Fibroblast of mammary gland (primary cell): ENCODE measurements around the gene TBC1D1.

Source experiments
- DNase-seq: peaks from one replicate; pipeline ENCODE4 v3.0.0-alpha.2; 2010; ENCODE audit warnings: low read depth
- H3K4me3 ChIP-seq: 2 replicates; pipeline ENCODE4 v1.5.1; 2011; ENCODE audit warnings: low read depth, mild to moderate bottlenecking, low read length, moderate library complexity; ENCODE audit not compliant: control insufficient read depth
- CTCF ChIP-seq: conservative IDR thresholded peaks from 2 replicates; pipeline ENCODE4 v1.5.1; 2011; ENCODE audit warnings: low read depth, low read length, inconsistent platforms; ENCODE audit not compliant: control insufficient read depth, insufficient read depth

Gene TBC1D1

GRCh38 chr4:38086849-38087226 lies 196.0 kb downstream of the TBC1D1 start:
- no peak overlapping the region for H3K4me3 ChIP-seq
- no peak for DNase-seq
- no peak for TF ChIP-seq CTCF

- TF ChIP-seq CTCF, result no peak
- H3K4me3 ChIP-seq, result no peak overlapping the region
- no peak for DNase-seq
Observed at GRCh38 chr4:38088321-38088720, 197.4 kb downstream of the TBC1D1 start.

GRCh38 chr4:38089961-38090360 lies 199.1 kb downstream of the TBC1D1 start:
- no peak for TF ChIP-seq CTCF
- DNase-seq, result no peak

GRCh38 chr4:38090455-38091246 lies 199.8 kb downstream of the TBC1D1 start:
- H3K4me3 ChIP-seq, result no peak overlapping the region
- DNase-seq, result no peak
- no peak for TF ChIP-seq CTCF

More at GRCh38 chr4:38089961-38090360, 199.1 kb downstream of the TBC1D1 start:
- no peak overlapping the region for H3K4me3 ChIP-seq

- no peak for TF ChIP-seq CTCF
Observed at GRCh38 chr4:38091636-38092035, 200.8 kb downstream of the TBC1D1 start.

GRCh38 chr4:38092701-38093100 lies 201.8 kb downstream of the TBC1D1 start:
- DNase-seq, result peak; percentile 79
- no peak overlapping the region for H3K4me3 ChIP-seq
- no peak for TF ChIP-seq CTCF

More at GRCh38 chr4:38091636-38092035, 200.8 kb downstream of the TBC1D1 start:
- no peak overlapping the region for H3K4me3 ChIP-seq
- DNase-seq, result peak; percentile 71

- no peak overlapping the region for H3K4me3 ChIP-seq
- no peak for DNase-seq
- no peak for TF ChIP-seq CTCF
Observed at GRCh38 chr4:38094419-38094818, 203.5 kb downstream of the TBC1D1 start.
